Measurements from ENCODE around the gene DNAJC11. TPM values are rescaled to one million over a fixed set of nuclear protein-coding genes. Genes with fewer than 3 reads are reported as not detected.
A peak's percentile ranks its signal among the peaks of the same experiment; 100 is the strongest.
"Not testable (repeated sequence)": the region's sequence is repeated elsewhere in the genome, so short reads cannot be mapped to it uniquely, and the experiment has no call there.

Gene DNAJC11
- total RNA-seq, 4 donors from 2014 or later, result 27.1 to 41.5 (median 34.7) TPM

- Histone ChIP-seq H3K27me3 (no peaks in the 10 kb centered on the region), H3K27ac (peak overlapping the region; percentile 74 to 92 (median 88)), H3K4me3 (peak overlapping the region in 1 of 4 donors; percentile 48), H3K9me3 (no peaks in the 10 kb centered on the region), H3K4me1 (peaks cover 10 to 36% (median 20%) of the 10 kb centered on the region in 3 donors), H3K36me3 (no peaks in the 10 kb centered on the region)
- WGBS, 2 donors, result 20 to 21% methylated on average over 13 to 16 of the region's 20 CpGs
- TF ChIP-seq, protein P1, sequence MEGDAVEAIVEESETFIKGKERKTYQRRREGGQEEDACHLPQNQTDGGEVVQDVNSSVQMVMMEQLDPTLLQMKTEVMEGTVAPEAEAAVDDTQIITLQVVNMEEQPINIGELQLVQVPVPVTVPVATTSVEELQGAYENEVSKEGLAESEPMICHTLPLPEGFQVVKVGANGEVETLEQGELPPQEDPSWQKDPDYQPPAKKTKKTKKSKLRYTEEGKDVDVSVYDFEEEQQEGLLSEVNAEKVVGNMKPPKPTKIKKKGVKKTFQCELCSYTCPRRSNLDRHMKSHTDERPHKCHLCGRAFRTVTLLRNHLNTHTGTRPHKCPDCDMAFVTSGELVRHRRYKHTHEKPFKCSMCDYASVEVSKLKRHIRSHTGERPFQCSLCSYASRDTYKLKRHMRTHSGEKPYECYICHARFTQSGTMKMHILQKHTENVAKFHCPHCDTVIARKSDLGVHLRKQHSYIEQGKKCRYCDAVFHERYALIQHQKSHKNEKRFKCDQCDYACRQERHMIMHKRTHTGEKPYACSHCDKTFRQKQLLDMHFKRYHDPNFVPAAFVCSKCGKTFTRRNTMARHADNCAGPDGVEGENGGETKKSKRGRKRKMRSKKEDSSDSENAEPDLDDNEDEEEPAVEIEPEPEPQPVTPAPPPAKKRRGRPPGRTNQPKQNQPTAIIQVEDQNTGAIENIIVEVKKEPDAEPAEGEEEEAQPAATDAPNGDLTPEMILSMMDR (IDR thresholded peaks at IDR 0.05), result no peak
- no peak for TF ChIP-seq POLR2A (IDR thresholded peaks at IDR 0.05)
- intact Hi-C loops (cut with DNase I), result no loop called here
- DNase-seq, result no peak
Observed at GRCh38 chr1:6743189-6744101, 41.8 kb upstream of the DNAJC11 start.

- H3K4me3 ChIP-seq; DNase-seq; H3K9me3 ChIP-seq; H3K36me3 ChIP-seq; H3K27me3 ChIP-seq; intact Hi-C loops (cut with DNase I): not testable (repeated sequence)
- Histone ChIP-seq H3K27ac (peak overlapping the region; percentile 74 to 92 (median 88)), H3K4me1 (peaks cover 10 to 36% (median 20%) of the 10 kb centered on the region in 3 donors)
- WGBS, 2 donors, result 29 to 34% methylated on average over 7 of the region's 7 CpGs
Observed at GRCh38 chr1:6742676-6743188, 41.1 kb upstream of the DNAJC11 start.

DNA sequence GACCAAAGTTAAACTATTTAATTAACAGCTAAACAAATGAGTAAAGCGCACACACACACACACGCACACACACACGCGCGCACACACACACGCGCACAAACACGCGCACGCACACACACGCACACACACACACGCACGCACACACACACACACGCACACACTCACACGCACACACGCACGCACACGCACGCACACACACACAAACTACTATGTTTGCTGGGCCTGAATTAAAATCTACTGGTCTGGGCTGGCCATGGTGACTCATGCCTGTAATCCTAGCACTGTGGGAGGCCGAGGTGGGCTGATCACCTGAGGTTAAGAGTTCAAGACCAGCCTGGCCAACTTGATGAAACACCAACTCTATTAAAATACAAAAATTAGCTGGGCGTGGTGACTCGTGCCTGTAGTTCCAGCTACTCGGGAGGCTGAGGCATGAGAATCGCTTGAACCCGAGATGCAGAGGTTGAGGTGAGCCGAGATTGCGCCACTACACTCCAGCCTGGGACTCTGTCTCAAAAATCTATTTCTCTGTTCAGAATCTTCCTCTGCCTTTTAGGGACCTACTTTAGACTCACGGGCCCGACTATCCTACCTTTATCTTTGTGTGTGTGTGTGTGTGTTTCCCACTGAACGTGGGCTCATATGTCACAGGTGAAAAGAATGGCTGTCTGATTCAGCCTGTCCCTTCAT is 37.5 kb upstream of the DNAJC11 start:
- H3K36me3 ChIP-seq, result no peaks in the 10 kb centered on the region
- TF ChIP-seq, protein P1 (IDR thresholded peaks at IDR 0.05), result no peak
- peaks cover 10 to 16% (median 15%) of the 10 kb centered on the region in 3 donors for H3K4me1 ChIP-seq
- no peak overlapping the region for H3K27ac ChIP-seq
- no peak overlapping the region for H3K4me3 ChIP-seq
- intact Hi-C loops (cut with DNase I), result no loop called here
- no peak for DNase-seq
- H3K9me3 ChIP-seq, result no peaks in the 10 kb centered on the region
- 82% methylated on average over 22 to 30 of the region's 30 CpGs for WGBS, 2 donors
- H3K27me3 ChIP-seq, result no peaks in the 10 kb centered on the region

DNA sequence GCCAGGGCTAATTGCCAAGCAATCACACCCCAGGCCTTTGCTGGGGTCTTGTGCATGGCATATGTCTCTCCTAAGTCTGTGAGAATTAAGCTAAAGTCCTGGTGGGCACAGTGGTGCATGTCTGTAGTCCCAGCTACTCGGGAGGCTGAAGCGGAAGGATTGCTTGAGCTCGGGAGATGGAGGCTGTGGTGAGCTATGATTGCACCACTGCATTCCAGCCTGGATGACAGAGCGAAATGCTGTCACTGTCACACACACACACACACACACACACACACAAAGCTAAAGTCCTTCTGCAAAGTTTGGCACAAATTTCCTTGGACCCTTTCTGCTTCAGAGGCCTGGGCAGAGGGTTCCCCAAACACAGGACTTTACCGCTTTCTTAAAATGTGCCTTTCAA is 31.3 kb upstream of the DNAJC11 start:
- intact Hi-C loops (cut with DNase I), result no loop called here
- H3K4me3 ChIP-seq, result no peak overlapping the region
- DNase-seq, result no peak
- H3K36me3 ChIP-seq, result no peaks in the 10 kb centered on the region
- no peaks in the 10 kb centered on the region for H3K4me1 ChIP-seq
- no peak for TF ChIP-seq POLR2A (IDR thresholded peaks at IDR 0.05)
- TF ChIP-seq, protein P1 (IDR thresholded peaks at IDR 0.05), result no peak
- H3K27ac ChIP-seq, result no peak overlapping the region
- H3K9me3 ChIP-seq, result no peaks in the 10 kb centered on the region
- WGBS, 2 donors, result 40 to 96% methylated on average over 1 to 4 of the region's 5 CpGs
- no peaks in the 10 kb centered on the region for H3K27me3 ChIP-seq

DNA sequence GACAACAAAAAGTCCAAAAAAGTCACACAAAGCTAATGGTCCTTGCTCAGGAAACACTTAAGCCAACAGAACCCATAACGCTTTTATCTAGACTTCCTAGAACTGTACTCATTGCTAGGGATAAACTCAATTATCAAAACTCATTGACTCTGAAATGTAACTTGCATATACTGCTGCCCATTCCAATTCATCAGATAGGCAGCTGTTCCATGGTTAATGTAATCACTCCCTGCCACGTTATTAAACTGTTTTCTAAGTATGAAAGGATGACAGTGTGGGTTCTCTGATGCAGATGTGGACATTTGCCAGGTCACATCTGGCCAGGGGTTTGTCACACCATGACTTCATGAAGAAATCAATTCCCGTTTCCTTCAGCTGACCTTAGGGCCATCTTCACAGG is 30.3 kb upstream of the DNAJC11 start:
- TF ChIP-seq, protein P1 (IDR thresholded peaks at IDR 0.05), result no peak
- no peak for TF ChIP-seq POLR2A (IDR thresholded peaks at IDR 0.05)
- no peak overlapping the region for H3K27ac ChIP-seq
- intact Hi-C loops (cut with DNase I), result no loop called here
- no peaks in the 10 kb centered on the region for H3K36me3 ChIP-seq
- H3K27me3 ChIP-seq, result no peaks in the 10 kb centered on the region
- DNase-seq, result no peak
- no peaks in the 10 kb centered on the region for H3K9me3 ChIP-seq
- peaks cover 0 to 6% (median 0%) of the 10 kb centered on the region in 3 donors for H3K4me1 ChIP-seq
- H3K4me3 ChIP-seq, result no peak overlapping the region
- WGBS, 2 donors, result 70 to 79% methylated on average over 3 of the region's 3 CpGs
